ENCODE results near the gene ABCD4.
"Not testable (repeated sequence)": the region's sequence is repeated elsewhere in the genome, so short reads cannot be mapped to it uniquely, and the experiment has no call there.

- TF ChIP-seq EZH2phosphoT487 (IDR thresholded peaks at IDR 0.05; ENCODE audit: borderline replicate concordance, low read depth, low read length); CTCF (conservative IDR thresholded peaks at IDR 0.05; ENCODE audit: low read length): not testable (repeated sequence)
These were observed 27.3 kb upstream of the ABCD4 start for GRCh38 chr14:74329950-74330552.

Data from OCI-LY7 (cell line).